HEK293 (cell line): ENCODE measurements around the gene PAQR5.

Source experiments
- EGR2 ChIP-seq: fragments of 450-650 bp; formaldehyde crosslinking; IDR thresholded peaks from 2 replicates; pipeline ENCODE4 v1.5.1; 2016; ENCODE audit warnings: low read depth, missing biosample characterization, missing genetic modification characterization
- KLF8 ChIP-seq: fragments of 450-650 bp; formaldehyde crosslinking; IDR thresholded peaks from 2 replicates; pipeline ENCODE4 v1.5.1; 2016; ENCODE audit warnings: missing biosample characterization, missing genetic modification characterization
- ZBTB1 ChIP-seq: fragments of 450-650 bp; formaldehyde crosslinking; IDR thresholded peaks from 2 replicates; pipeline ENCODE4 v1.5.1; 2016; ENCODE audit warnings: missing biosample characterization, missing genetic modification characterization
- ZNF138 ChIP-seq: fragments of 450-650 bp; formaldehyde crosslinking; IDR thresholded peaks from 2 replicates; pipeline ENCODE4 v1.5.1; 2016; ENCODE audit warnings: missing biosample characterization, missing genetic modification characterization, borderline replicate concordance
- ZNF558 ChIP-seq: fragments of 450-650 bp; formaldehyde crosslinking; IDR thresholded peaks from 2 replicates; pipeline ENCODE4 v1.5.1; 2016; ENCODE audit warnings: missing biosample characterization, missing genetic modification characterization
- TF ChIP-seq, protein P1 (sequence below): fragments of 450-650 bp; formaldehyde crosslinking; IDR thresholded peaks from 2 replicates; pipeline ENCODE4 v1.5.1; 2016; ENCODE audit warnings: missing biosample characterization, missing genetic modification characterization, borderline replicate concordance
- TF ChIP-seq, protein P2 (sequence below): fragments of 450-650 bp; formaldehyde crosslinking; IDR thresholded peaks from 2 replicates; pipeline ENCODE4 v1.5.1; 2016; ENCODE audit warnings: missing biosample characterization, missing genetic modification characterization

GRCh38 chr15:69403594-69403993 lies 104.9 kb downstream of the PAQR5 start:
- TF ChIP-seq, protein P1, sequence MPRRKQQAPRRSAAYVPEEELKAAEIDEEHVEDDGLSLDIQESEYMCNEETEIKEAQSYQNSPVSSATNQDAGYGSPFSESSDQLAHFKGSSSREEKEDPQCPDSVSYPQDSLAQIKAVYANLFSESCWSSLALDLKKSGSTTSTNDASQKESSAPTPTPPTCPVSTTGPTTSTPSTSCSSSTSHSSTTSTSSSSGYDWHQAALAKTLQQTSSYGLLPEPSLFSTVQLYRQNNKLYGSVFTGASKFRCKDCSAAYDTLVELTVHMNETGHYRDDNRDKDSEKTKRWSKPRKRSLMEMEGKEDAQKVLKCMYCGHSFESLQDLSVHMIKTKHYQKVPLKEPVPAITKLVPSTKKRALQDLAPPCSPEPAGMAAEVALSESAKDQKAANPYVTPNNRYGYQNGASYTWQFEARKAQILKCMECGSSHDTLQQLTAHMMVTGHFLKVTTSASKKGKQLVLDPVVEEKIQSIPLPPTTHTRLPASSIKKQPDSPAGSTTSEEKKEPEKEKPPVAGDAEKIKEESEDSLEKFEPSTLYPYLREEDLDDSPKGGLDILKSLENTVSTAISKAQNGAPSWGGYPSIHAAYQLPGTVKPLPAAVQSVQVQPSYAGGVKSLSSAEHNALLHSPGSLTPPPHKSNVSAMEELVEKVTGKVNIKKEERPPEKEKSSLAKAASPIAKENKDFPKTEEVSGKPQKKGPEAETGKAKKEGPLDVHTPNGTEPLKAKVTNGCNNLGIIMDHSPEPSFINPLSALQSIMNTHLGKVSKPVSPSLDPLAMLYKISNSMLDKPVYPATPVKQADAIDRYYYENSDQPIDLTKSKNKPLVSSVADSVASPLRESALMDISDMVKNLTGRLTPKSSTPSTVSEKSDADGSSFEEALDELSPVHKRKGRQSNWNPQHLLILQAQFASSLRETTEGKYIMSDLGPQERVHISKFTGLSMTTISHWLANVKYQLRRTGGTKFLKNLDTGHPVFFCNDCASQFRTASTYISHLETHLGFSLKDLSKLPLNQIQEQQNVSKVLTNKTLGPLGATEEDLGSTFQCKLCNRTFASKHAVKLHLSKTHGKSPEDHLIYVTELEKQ (tag by site-specific recombination) = no peak
- TF ChIP-seq ZNF138 (tag by site-specific recombination) (no peak), ZBTB1 (tag by site-specific recombination) (no peak), ZNF558 (tag by site-specific recombination) (no peak), KLF8 (tag by site-specific recombination) (no peak), EGR2 (no peak)
- TF ChIP-seq, protein P2, sequence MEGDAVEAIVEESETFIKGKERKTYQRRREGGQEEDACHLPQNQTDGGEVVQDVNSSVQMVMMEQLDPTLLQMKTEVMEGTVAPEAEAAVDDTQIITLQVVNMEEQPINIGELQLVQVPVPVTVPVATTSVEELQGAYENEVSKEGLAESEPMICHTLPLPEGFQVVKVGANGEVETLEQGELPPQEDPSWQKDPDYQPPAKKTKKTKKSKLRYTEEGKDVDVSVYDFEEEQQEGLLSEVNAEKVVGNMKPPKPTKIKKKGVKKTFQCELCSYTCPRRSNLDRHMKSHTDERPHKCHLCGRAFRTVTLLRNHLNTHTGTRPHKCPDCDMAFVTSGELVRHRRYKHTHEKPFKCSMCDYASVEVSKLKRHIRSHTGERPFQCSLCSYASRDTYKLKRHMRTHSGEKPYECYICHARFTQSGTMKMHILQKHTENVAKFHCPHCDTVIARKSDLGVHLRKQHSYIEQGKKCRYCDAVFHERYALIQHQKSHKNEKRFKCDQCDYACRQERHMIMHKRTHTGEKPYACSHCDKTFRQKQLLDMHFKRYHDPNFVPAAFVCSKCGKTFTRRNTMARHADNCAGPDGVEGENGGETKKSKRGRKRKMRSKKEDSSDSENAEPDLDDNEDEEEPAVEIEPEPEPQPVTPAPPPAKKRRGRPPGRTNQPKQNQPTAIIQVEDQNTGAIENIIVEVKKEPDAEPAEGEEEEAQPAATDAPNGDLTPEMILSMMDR (tag by site-specific recombination) = no peak
